ENCODE data around the gene SLC10A7.

DNA sequence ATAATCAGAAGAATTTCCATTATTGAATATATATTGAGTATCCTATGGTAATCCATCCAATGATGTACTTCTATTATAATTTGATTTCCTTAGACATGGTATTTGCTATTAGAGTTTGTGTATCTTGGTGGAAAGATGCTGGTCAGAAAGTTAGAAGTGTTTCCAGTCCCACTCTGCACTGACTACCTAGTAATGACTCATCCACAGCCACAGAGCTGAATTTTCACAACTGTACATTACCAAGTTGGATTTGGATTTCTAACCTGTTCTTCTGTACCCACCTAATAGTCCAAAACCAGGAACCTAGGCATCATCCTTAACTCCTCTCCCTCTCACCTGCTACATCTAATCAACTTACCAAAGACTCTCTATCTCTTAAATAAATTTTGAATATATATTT is 162.0 kb downstream of the SLC10A7 start:
- TF ChIP-seq, protein P1, sequence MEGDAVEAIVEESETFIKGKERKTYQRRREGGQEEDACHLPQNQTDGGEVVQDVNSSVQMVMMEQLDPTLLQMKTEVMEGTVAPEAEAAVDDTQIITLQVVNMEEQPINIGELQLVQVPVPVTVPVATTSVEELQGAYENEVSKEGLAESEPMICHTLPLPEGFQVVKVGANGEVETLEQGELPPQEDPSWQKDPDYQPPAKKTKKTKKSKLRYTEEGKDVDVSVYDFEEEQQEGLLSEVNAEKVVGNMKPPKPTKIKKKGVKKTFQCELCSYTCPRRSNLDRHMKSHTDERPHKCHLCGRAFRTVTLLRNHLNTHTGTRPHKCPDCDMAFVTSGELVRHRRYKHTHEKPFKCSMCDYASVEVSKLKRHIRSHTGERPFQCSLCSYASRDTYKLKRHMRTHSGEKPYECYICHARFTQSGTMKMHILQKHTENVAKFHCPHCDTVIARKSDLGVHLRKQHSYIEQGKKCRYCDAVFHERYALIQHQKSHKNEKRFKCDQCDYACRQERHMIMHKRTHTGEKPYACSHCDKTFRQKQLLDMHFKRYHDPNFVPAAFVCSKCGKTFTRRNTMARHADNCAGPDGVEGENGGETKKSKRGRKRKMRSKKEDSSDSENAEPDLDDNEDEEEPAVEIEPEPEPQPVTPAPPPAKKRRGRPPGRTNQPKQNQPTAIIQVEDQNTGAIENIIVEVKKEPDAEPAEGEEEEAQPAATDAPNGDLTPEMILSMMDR (IDR thresholded peaks at IDR 0.05; ENCODE audit: insufficient read depth, low read depth, low read length) = no peak
- TF ChIP-seq EZH2 (IDR thresholded peaks at IDR 0.05; ENCODE audit: insufficient read depth, low read length) = no peak
